Activated CD8-positive, alpha-beta memory T cell treated with anti-CD3 and anti-CD28 coated beads, Interleukin-2, amount 10 ng/mL, durations not matched to agents 7 days and 5 days (primary cell): ENCODE measurements around the gene OR13C5. TPM values are rescaled to one million over a fixed set of nuclear protein-coding genes. Genes with fewer than 3 reads are reported as not detected.
"Not testable (repeated sequence)": the region's sequence is repeated elsewhere in the genome, so short reads cannot be mapped to it uniquely, and the experiment has no call there.

Experiments
- ATAC-seq: fragments of 150-1000 bp; cut with Tn5 transposase; one replicate; pipeline ENCODE4 v1.10.0; 2021; ENCODE audit warnings: moderate library complexity
- CTCF ChIA-PET: fragments of 350-600 bp; sonication (Branson Sonifier 250); formaldehyde crosslinking; loops from one replicate; lab custom pipeline; 2021; ENCODE audit warnings: antibody characterized with exemption; lab: Charles Lee
- DNase-seq: peaks from one replicate; pipeline ENCODE4 v3.0.0-alpha.2; 2020
- H3K27ac Mint-ChIP-seq: one replicate; pipeline ENCODE4 v1.8.0; 2021; ENCODE audit warnings: mild to moderate bottlenecking, mixed read lengths
- H3K27me3 Mint-ChIP-seq: one replicate; pipeline ENCODE4 v1.8.0; 2021; ENCODE audit warnings: mixed read lengths
- H3K36me3 Mint-ChIP-seq: one replicate; pipeline ENCODE4 v1.8.0; 2021; ENCODE audit warnings: mild to moderate bottlenecking, mixed read lengths
- H3K4me1 Mint-ChIP-seq: one replicate; pipeline ENCODE4 v1.8.0; 2021; ENCODE audit warnings: mixed read lengths
- H3K4me3 Mint-ChIP-seq: one replicate; pipeline ENCODE4 v1.8.0; 2021; ENCODE audit warnings: mild to moderate bottlenecking, moderate library complexity, mixed read lengths
- H3K9me3 Mint-ChIP-seq: one replicate; pipeline ENCODE4 v1.8.0; 2022; ENCODE audit warnings: low read depth, mixed read lengths
- total RNA-seq, 2 experiments: library from RNA; stranded (reverse); gene quantifications; one replicate each; pipeline ENCODE4 v1.2.3, GENCODE V29; 2021

OR13C5 gene
- not detected for total RNA-seq

- H3K27me3 Mint-ChIP-seq, H3K9me3 Mint-ChIP-seq, H3K4me1 Mint-ChIP-seq, CTCF ChIA-PET, H3K27ac Mint-ChIP-seq, ATAC-seq, H3K36me3 Mint-ChIP-seq, DNase-seq, H3K4me3 Mint-ChIP-seq: not testable (repeated sequence)
Measured at GRCh38 chr9:104599313-104599712, at the start of gene OR13C5. Gene OR13C5, minus strand, starts transcription at chr9:104599413. Its CDS starts 0 bp downstream, at chr9:104599413.

GRCh38 chr9:104635456-104635855 is 36.2 kb upstream of the OR13C5 start:
- no peaks in the 10 kb centered on the region for H3K4me1 Mint-ChIP-seq
- no peaks in the 10 kb centered on the region for H3K27me3 Mint-ChIP-seq
- CTCF ChIA-PET: no interaction called here
- DNase-seq (no peak), ATAC-seq (no peak)
- no peak overlapping the region for H3K4me3 Mint-ChIP-seq
- H3K36me3 Mint-ChIP-seq: no peaks in the 10 kb centered on the region
- H3K9me3 Mint-ChIP-seq: no peaks in the 10 kb centered on the region
- no peak overlapping the region for H3K27ac Mint-ChIP-seq

GRCh38 chr9:104633976-104634520 is 34.8 kb upstream of the OR13C5 start:
- no peaks in the 10 kb centered on the region for H3K36me3 Mint-ChIP-seq
- no peak for DNase-seq
- no peaks in the 10 kb centered on the region for H3K4me1 Mint-ChIP-seq
- H3K27ac Mint-ChIP-seq: no peak overlapping the region
- H3K4me3 Mint-ChIP-seq: no peak overlapping the region
- no peaks in the 10 kb centered on the region for H3K27me3 Mint-ChIP-seq
- H3K9me3 Mint-ChIP-seq: no peaks in the 10 kb centered on the region
- CTCF ChIA-PET: no interaction called here
- no peak for ATAC-seq

- CTCF ChIA-PET, H3K4me3 Mint-ChIP-seq, H3K27me3 Mint-ChIP-seq, H3K27ac Mint-ChIP-seq, ATAC-seq, H3K9me3 Mint-ChIP-seq, H3K4me1 Mint-ChIP-seq, H3K36me3 Mint-ChIP-seq, DNase-seq: not testable (repeated sequence)
Measured at GRCh38 chr9:104625964-104626363, 26.8 kb upstream of the OR13C5 start.

- DNase-seq (no peak), ATAC-seq (no peak)
- Mint-ChIP-seq H3K27me3 (no peaks in the 10 kb centered on the region), H3K4me3 (no peak within 1 kb of the TSS), H3K4me1 (no peaks in the 10 kb centered on the region), H3K27ac (no peak within 1 kb of the TSS), H3K9me3 (no peaks in the 10 kb centered on the region), H3K36me3 (no peaks in the 10 kb centered on the region)
- CTCF ChIA-PET: no interaction called here
Measured at GRCh38 chr9:104618104-104618503, 18.9 kb upstream of the OR13C5 start, which contains the start of gene OR13C9. Gene OR13C9, minus strand, starts transcription at chr9:104618204. Its CDS starts 0 bp downstream, at chr9:104618204.

- no peaks in the 10 kb centered on the region for H3K36me3 Mint-ChIP-seq
- CTCF ChIA-PET: no interaction called here
Measured at GRCh38 chr9:104617418-104617817, 18.2 kb upstream of the OR13C5 start.

GRCh38 chr9:104611213-104611612 is 12.0 kb upstream of the OR13C5 start:
- no peaks in the 10 kb centered on the region for H3K36me3 Mint-ChIP-seq
- no peaks in the 10 kb centered on the region for H3K27me3 Mint-ChIP-seq
- CTCF ChIA-PET: no interaction called here
- DNase-seq (no peak), ATAC-seq (no peak)
- H3K27ac Mint-ChIP-seq: no peak overlapping the region
- no peaks in the 10 kb centered on the region for H3K9me3 Mint-ChIP-seq
- no peak overlapping the region for H3K4me3 Mint-ChIP-seq
- no peaks in the 10 kb centered on the region for H3K4me1 Mint-ChIP-seq

More at GRCh38 chr9:104617418-104617817, 18.2 kb upstream of the OR13C5 start:
- no peaks in the 10 kb centered on the region for H3K4me1 Mint-ChIP-seq
- ATAC-seq (no peak), DNase-seq (no peak)
- H3K9me3 Mint-ChIP-seq: no peaks in the 10 kb centered on the region
- no peaks in the 10 kb centered on the region for H3K27me3 Mint-ChIP-seq
- no peak overlapping the region for H3K4me3 Mint-ChIP-seq
- H3K27ac Mint-ChIP-seq: no peak overlapping the region

GRCh38 chr9:104608336-104608735 is 9.1 kb upstream of the OR13C5 start:
- ATAC-seq (no peak), DNase-seq (no peak)
- H3K27me3 Mint-ChIP-seq: no peaks in the 10 kb centered on the region
- no peak overlapping the region for H3K4me3 Mint-ChIP-seq
- CTCF ChIA-PET: no interaction called here
- no peak overlapping the region for H3K27ac Mint-ChIP-seq
- no peaks in the 10 kb centered on the region for H3K36me3 Mint-ChIP-seq
- H3K4me1 Mint-ChIP-seq: no peaks in the 10 kb centered on the region
- H3K9me3 Mint-ChIP-seq: no peaks in the 10 kb centered on the region

GRCh38 chr9:104606152-104606551 is 6.9 kb upstream of the OR13C5 start:
- Mint-ChIP-seq H3K4me1 (no peaks in the 10 kb centered on the region), H3K36me3 (no peaks in the 10 kb centered on the region), H3K9me3 (no peaks in the 10 kb centered on the region), H3K4me3 (no peak overlapping the region), H3K27me3 (no peaks in the 10 kb centered on the region), H3K27ac (no peak overlapping the region)
- CTCF ChIA-PET: no interaction called here
- DNase-seq (no peak), ATAC-seq (no peak)

GRCh38 chr9:104605527-104605926 is 6.3 kb upstream of the OR13C5 start, which contains the start of gene OR13C2:
Gene OR13C2, minus strand, starts transcription at chr9:104605627. Its CDS starts 0 bp downstream, at chr9:104605627.
- H3K27me3 Mint-ChIP-seq, CTCF ChIA-PET, H3K4me3 Mint-ChIP-seq, ATAC-seq, DNase-seq, H3K27ac Mint-ChIP-seq, H3K36me3 Mint-ChIP-seq, H3K9me3 Mint-ChIP-seq, H3K4me1 Mint-ChIP-seq: not testable (repeated sequence)

- Mint-ChIP-seq H3K36me3 (no peaks in the 10 kb centered on the region), H3K27me3 (no peaks in the 10 kb centered on the region), H3K27ac (no peak overlapping the region), H3K9me3 (no peaks in the 10 kb centered on the region), H3K4me3 (no peak overlapping the region), H3K4me1 (no peaks in the 10 kb centered on the region)
- ATAC-seq: no peak
- CTCF ChIA-PET: no interaction called here
- no peak for DNase-seq
Measured at GRCh38 chr9:104604801-104605200, 5.6 kb upstream of the OR13C5 start.

- CTCF ChIA-PET, ATAC-seq, H3K36me3 Mint-ChIP-seq, H3K27ac Mint-ChIP-seq, H3K27me3 Mint-ChIP-seq, H3K4me1 Mint-ChIP-seq, H3K9me3 Mint-ChIP-seq, DNase-seq, H3K4me3 Mint-ChIP-seq: not testable (repeated sequence)
Measured at GRCh38 chr9:104598749-104599148, 464 bp downstream of the OR13C5 start.

GRCh38 chr9:104589626-104590025 is 9.6 kb downstream of the OR13C5 start:
- DNase-seq: no peak
- Mint-ChIP-seq H3K36me3 (no peaks in the 10 kb centered on the region), H3K4me3 (no peak overlapping the region), H3K27me3 (no peaks in the 10 kb centered on the region), H3K27ac (no peak overlapping the region), H3K9me3 (no peaks in the 10 kb centered on the region), H3K4me1 (no peaks in the 10 kb centered on the region)
- CTCF ChIA-PET: no interaction called here
- no peak for ATAC-seq

- H3K9me3 Mint-ChIP-seq: no peaks in the 10 kb centered on the region
- H3K27ac Mint-ChIP-seq: no peak overlapping the region
Measured at GRCh38 chr9:104586496-104587180, 12.6 kb downstream of the OR13C5 start.

More at GRCh38 chr9:104586496-104587180, 12.6 kb downstream of the OR13C5 start:
- no peaks in the 10 kb centered on the region for H3K36me3 Mint-ChIP-seq
- DNase-seq (no peak), ATAC-seq (no peak)
- no peak overlapping the region for H3K4me3 Mint-ChIP-seq
- CTCF ChIA-PET: no interaction called here
- H3K27me3 Mint-ChIP-seq: no peaks in the 10 kb centered on the region
- H3K4me1 Mint-ChIP-seq: no peaks in the 10 kb centered on the region
